NB4 (cell line): Measurements from ENCODE around the gene AMOTL2.

Experiments used
- DNase-seq: peaks from one replicate; pipeline ENCODE4 v3.0.0; 2010; ENCODE audit warnings: low read depth
- H3K4me3 ChIP-seq: one replicate; pipeline ENCODE4 v1.5.1; 2011; ENCODE audit warnings: mild to moderate bottlenecking, low read depth, low read length, moderate library complexity
- CTCF ChIP-seq: IDR thresholded peaks from one replicate; pipeline ENCODE4 v1.5.1; 2012; ENCODE audit warnings: low read depth, low read length
- MAX ChIP-seq: IDR thresholded peaks from 2 replicates; pipeline ENCODE4 v1.6.1; 2011; ENCODE audit warnings: low read depth, low read length
- MYC ChIP-seq: IDR thresholded peaks from 2 replicates; pipeline ENCODE4 v1.6.1; 2011; ENCODE audit warnings: low read depth, low read length
- POLR2A ChIP-seq: IDR thresholded peaks from 2 replicates; pipeline ENCODE4 v1.6.1; 2011; ENCODE audit warnings: mild to moderate bottlenecking; ENCODE audit not compliant: insufficient read length; ENCODE audit errors: extremely low read depth

Gene AMOTL2

GRCh38 chr3:134387293-134387692 is 13.0 kb upstream of the AMOTL2 start:
- DNase-seq, result no peak
- no peak overlapping the region for H3K4me3 ChIP-seq
- no peak for TF ChIP-seq POLR2A
- TF ChIP-seq MAX, result no peak
- no peak for TF ChIP-seq MYC
- no peak for TF ChIP-seq CTCF

- TF ChIP-seq MYC (no peak), MAX (no peak), CTCF (no peak), POLR2A (no peak)
- DNase-seq, result no peak
- no peak overlapping the region for H3K4me3 ChIP-seq
Measured at GRCh38 chr3:134384963-134385362, 10.7 kb upstream of the AMOTL2 start.

- DNase-seq, result no peak
- no peak overlapping the region for H3K4me3 ChIP-seq
- no peak for TF ChIP-seq POLR2A
- no peak for TF ChIP-seq CTCF
- TF ChIP-seq MYC, result no peak
- no peak for TF ChIP-seq MAX
Measured at GRCh38 chr3:134381831-134382442, 7.7 kb upstream of the AMOTL2 start.

- TF ChIP-seq MYC (no peak), CTCF (no peak), POLR2A (no peak), MAX (no peak)
- no peak for DNase-seq
Measured at GRCh38 chr3:134381076-134381475, 6.8 kb upstream of the AMOTL2 start.

GRCh38 chr3:134380249-134380648 is 6.0 kb upstream of the AMOTL2 start:
- TF ChIP-seq CTCF (no peak), POLR2A (no peak), MAX (no peak), MYC (no peak)
- no peak overlapping the region for H3K4me3 ChIP-seq
- peak; percentile 13 for DNase-seq

More at GRCh38 chr3:134381076-134381475, 6.8 kb upstream of the AMOTL2 start:
- no peak overlapping the region for H3K4me3 ChIP-seq
